Measurements from ENCODE around the gene ETV4.
A peak's percentile ranks its signal among the peaks of the same experiment; 100 is the strongest.
"Not testable (repeated sequence)": the region's sequence is repeated elsewhere in the genome, so short reads cannot be mapped to it uniquely, and the experiment has no call there.

The ETV4 gene

DNA sequence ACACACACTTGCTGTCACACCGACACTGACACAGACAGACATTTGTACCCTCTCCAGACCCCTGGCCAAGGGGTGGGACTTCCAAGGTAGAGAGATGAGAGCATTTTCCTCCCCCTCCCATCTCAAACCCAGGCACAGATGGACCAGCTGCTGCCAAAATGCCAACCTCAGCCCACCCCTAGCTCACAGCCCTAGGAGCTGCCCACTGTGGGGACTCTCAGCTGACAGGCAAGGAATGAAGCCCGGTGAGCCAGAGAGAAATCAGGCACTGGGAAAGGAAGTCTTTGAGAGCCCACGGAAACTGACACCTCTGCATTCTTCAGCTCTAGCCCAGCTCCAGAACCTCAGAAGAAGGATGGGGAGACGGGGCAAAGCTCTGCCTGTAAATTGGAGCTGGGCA, 2.8 kb downstream of the ETV4 start:
- DNase-seq = no peak

DNA sequence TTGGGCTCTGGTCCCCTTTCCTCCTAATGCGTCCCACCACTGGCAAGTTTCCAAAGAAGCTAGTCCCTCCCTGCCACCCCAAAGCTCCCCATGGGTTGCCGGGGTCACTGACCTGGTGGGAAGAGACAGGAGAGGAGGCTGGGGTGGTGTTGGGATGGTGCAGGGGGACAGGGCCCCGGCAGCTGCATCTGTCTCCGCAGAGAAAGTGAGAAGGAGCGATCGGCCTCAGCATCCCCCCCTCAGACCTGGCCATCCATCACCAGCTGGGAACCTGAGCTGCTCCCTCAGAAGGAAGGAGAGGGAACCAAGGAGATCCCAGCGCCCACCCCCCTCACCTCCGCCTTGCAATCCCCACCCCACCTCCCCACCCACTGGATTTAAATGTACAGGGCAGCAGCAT, 3.3 kb downstream of the ETV4 start:
- no peak for DNase-seq

DNA sequence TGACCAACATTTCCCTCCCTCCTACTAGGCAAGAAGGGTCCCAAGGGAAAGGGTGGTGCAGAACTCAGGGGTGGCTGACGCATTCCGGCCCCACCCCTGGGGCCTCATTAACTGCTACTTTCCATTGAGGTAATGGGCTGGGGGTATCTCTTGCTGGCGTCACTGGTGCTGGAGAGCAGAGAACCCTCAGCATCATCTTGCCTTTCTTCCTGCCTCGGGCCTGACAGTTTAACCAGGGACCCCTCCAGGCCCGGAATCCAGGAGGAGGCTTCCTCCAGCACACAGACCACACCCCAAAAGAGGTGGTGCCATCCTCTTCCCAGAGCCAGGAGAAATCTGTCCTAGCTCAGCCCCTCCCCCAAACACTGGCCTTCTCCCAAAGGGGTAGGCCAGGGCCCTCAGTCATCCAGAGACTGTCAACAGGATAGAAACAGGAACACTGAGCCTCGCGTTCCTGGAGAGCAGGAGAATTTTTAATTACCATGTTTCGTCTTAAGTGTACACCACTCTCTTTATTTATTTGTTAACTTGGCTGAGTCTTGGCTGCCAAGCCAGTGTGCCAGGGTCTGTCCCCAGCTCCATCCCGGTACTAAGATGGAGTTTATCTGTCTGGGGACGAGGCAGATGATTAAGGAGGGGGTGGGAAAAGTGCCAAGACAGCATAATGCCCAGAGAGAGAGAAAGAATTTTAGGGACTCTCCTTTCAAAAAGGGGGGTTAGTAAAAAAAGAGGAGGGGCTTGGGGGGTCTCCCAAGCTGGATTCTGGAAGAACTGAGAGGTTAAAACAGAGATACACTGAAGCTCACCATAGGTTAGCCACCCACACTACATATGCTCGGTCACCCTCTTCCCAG, 5.1 kb downstream of the ETV4 start:
- no peak for DNase-seq

DNA sequence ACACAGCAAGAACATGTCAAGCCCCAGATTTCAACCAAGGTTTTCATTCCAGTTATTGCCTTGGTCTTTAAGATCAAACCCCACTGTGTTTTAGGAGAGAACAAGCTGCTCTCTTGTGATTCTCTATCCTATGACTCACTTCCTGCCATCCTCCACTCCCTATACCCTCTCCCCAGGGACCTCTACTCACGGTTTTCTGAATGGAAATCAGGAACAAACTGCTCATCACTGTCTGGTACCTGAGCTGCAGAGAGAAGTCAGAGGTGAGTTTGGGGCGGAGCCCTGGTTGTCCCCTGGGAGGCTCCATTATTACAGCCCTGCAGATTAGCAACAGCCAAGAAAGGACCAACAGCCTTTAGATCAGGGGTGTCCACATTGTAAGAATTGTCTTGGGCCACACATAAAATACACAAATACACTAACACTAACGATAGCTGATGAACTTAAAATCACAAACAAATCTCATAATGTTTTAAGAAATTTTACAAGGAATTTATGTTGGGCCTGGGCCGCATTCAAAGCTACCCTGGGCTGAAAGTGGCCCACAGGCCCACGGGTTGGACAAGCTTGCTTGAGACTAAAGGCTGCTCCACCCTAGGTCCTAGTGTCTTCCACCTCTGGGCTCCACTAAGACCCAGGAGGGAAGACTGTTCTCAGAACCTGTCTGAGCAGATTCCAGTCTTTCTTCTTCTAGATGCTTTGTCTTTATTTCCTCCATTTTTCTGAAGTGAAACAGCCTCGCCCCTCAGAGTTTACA, 9.7 kb downstream of the ETV4 start:
- DNase-seq = peak; percentile 73

DNA sequence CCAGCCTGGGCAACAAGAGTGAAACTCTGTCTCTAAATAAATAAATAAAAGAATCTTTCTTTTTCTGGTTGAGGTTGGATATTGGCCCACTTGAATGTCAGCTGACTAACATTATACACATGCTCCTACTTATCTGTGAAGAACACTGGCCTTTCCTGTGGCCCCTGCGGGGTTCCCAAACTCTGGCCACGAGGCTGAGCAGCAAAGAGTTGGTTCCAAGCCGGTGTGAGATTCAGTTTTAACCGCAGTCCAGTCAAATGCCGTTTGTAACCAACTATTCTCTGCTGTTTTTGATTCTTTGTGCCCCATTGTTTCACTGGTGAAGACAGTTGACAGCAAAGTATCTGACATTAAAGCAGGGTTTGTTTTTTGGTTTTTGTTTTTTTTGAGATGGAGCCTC, 11.2 kb downstream of the ETV4 start:
- no peak for DNase-seq

DNA sequence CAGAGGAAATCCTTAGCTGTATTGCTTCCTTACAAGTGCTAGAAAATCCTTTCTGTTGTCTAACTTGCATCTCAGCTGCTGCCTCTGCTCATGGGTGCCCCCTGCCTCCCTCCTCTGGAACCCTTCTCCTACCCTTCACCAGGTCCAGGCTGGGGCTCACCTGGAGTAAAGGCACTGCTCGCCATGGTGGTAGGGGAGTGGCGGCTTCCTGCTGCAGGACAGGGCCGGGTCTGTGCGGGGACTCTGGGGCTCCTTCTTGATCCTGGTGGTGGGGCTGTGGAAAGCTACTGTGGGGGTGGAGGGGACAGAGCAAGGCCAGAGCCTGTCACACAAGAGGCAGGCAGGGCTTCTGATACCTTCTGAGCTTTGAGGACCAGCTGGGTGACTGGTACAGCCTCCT, 12.4 kb downstream of the ETV4 start:
- no peak for DNase-seq

DNA sequence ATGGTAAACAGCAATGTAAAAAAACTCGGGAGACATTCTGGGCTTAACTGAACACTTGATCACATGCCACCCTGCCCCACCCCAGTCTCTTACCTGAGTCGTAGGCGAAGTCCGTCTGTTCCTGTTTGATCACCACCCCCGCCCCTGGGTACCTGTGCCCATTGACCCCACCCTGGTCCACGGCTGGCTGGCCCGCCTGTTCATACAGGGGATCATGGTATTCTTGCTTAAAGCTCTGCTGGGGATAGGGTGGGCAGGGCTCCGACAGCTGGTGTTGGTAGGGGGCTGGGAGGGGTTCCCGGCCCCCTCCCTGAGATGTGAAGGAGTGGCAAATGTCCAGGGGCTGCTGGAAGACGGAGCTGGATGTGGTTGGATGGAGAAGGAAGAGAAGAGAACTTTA, 13.6 kb downstream of the ETV4 start:
- no peak for DNase-seq

DNA sequence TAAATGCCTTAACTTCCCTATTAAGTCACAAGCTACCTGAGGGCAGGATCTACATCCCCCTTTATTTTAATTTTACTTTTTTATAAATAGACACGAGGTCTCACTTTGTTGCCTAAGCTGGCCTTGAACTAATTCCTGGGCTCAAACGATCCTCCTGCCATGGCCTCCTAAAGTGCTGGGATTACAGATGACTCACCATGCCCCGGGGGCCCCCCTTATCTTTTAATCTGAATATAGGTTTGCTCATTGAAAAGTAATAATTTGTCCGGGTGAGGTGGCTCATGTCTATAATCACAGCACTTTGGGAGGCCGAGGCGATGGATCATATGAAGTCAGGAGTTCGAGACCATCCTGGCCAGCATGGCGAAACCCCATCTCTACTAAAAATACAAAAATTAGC, 14.2 kb downstream of the ETV4 start:
- no peak for DNase-seq

DNA sequence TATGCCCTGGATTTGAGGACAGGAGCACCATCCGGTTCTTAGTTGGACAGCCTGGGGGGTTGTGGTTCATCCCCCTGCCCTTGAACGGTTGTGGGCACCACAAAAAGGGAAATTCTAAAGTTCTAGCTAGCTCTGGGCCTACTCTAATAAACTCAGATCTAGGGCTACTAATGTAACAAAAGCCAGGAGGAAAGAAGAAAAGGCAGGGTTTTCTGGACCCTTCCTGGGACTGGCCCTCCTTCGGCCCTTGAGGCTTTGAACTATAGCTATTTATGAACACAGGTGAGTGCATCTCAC, 15.1 kb downstream of the ETV4 start:
- no peak for DNase-seq

DNA sequence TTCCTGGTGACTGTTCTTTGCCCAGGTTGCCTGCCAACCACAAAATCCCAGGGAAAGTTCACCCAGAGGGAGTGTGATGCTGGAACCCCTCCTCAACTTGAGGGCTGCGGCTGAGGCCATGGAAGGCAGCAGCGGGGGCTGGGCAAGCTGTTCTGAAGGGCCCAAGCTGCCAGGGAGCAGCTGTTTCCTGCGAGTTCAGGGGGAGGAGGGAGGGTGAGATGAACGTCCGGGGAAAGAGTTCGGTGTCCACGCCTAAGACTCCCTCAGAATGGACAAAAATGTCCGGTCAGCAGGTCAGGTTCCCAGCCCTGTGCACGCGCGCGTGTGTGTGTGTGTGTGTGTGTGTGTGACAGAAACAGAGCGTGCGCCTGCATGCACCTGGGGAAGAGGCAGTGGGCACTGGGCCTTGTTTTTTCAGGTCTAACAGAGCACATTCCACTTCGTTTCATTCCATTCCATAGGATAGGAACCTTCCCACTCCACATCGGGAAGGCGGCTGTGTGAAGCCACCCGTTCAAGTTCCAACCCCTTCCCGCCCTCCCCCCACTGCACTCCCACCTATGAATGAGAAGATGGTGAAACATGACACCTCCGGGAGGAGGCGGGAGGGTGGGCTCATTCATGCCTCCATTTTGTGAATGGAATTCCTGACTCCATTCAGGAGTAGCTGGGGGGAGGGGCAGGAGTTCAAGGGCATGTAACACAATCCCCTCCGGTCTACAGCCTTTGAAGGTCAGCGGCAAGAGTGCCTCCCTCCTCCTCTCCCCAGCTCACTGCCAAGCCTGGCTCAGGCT, 15.7 kb downstream of the ETV4 start:
- DNase-seq = peak; percentile 93

DNA sequence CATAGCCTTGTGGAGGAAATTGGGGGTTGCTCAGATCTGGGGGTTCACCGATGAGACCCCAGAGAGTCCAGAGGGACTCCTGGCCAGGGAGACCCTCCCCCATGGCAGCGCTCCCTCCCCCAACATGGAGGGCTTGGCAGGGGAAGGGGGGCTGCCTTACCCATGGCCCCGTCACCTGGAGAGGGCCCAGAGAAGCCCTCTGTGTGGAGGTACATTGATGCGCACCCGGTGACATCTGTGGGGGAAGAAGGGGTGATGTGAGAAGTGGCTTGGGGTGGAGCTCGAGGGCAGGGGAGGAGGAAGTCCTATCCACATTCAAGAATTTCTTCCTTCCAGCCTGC, 16.2 kb downstream of the ETV4 start:
- DNase-seq = no peak

DNA sequence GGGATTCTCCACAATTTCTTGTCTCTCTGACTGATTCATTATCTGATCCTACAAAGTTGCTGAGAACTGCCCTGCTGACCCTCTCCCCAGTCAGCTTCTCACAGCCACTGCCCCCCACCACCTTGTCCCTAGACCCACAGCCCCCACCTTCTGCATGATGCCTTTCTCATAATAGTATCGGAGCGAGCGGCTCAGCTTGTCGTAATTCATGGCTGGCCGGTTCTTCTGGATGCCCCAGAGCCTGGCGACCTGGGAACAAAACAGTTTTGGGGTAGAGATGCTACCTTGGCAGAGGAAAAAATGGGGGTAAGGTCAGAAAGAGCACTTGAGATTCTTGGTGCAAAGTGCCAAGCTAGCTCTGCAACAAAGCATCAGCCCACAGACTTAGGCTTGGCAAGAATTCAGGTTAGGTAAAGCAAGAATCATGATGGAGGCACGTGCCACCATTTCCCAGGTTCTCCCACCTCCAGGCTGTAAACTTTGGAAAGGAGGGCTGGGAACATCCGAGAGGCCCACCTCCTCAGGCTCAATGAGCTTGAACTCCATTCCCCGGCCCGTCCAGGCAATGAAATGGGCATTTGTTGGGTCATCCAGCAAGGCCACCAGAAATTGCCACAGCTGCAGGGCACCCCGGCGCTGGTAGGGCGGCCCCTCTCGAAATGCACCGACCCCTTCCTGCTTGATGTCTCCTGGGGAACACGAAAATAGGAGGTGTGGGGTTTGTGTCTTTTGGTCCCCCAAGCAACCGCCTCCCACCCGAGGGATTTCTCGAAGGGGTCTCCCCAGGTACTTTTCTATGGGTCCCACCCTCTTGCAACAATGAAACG, 16.9 kb downstream of the ETV4 start:
- DNase-seq = no peak

DNA sequence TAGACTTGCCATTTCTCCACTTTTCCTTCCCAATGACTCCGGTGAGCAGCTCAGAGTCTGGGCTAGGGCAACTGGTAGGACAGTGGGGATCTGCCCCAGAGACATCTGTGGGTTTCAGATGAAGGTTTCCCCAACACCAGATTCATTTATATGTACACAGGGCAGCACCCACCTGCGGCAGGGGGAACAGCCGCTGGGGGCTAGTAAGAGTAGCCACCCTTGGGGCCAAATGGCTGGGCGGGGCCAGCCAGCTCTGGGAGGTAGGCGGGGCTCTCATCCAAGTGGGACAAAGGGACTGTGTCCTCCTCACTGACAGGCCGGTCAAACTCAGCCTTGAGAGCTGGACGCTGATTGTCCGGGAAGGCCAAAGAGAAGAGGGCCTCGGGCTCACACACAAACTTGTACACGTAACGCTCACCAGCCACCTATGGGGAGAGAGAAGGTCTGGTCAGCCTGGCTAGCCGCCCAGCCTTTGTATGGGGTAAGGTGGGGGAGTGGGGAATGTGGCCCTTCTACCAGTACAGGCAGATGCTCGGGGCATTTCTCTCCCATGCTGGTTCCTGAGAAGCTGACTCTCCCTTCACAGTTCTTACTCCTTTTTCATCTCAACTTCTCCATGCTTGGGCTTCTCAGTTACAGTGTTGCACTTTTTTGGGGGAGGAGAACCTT, 17.7 kb downstream of the ETV4 start:
- no peak for DNase-seq

DNA sequence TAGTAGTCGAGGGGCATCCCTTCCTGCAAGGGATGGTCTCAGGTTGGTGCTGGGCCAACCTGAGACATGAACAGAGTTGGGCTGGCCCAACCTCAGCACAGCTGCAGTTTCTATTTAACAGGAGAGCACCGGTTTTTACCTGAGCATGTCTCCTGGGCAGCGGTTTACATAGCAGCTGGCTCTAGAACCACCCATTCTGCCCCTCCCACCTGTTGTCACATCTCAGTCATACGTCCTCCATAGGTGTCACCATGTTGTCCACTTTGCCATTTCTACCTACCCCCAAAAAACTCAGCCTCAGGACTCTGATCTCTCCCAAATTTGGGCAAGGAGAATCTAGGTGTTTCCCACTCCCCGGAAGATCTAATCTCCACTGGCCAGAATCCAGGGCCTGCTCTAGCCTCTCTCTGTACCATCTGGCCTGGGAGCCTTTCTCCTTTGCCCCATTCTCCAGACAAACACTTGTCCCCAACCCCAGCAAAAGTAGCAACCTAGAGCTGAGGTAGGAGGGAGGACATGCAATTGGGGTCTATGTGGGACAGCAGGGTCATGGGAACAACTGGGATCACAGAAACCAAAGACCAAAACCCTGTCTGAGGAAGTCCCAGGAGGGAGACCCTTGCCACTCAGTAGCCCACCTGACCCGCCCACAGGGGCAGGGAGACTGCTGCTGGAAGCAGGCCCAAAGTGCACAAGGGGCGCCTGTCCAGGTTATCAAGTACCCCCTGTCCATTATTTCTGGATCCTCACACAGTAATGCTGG, 19.1 kb downstream of the ETV4 start:
- no peak for DNase-seq

DNA sequence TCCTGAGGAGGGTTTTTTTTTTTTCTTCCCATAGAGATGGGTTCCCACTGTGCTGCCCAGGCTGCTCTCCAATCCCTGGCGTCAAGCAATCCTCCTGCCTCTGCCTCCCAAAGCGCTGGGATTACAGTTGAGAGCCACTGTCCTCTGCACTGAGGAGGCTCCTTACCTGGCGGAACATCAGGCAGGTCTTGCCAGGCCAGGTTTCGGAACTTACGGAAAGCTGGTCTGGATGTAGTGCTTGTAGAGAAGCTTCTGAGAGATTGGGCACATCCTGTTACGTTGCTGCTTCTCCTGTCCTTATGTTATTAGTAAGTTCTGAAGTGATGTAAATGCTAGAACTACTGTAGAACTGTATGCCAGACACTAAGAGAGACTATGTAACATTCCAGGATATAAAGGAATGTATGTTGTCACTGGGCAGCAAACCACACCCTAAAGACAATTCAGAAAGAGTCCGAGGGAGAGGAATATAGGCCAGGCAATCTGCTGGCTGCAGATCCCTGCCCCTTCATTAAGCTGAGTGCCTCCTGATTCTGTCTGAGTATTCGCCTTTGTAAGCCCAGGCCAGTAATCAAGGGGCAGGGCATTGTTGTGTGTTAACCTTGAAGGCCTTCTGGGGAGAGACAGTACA, 21.1 kb downstream of the ETV4 start:
- DNase-seq = no peak

DNA sequence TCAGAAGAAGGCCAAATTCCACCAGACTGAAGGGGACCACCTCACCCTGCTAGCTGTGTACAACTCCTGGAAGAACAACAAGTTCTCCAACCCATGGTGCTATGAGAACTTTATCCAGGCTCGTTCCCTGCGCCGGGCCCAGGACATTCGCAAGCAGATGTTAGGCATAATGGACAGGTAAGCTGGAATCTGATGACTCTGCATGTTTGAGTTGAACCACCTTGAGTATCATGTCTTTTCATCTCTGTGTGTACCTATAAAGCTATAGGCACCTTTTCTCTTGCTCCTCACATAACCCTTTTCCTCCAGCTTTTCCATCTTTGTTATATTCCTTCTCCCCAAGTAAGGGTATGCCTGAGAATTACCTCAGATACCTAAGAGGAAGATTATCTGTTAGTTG, 24.8 kb downstream of the ETV4 start:
- no peak for DNase-seq

DNA sequence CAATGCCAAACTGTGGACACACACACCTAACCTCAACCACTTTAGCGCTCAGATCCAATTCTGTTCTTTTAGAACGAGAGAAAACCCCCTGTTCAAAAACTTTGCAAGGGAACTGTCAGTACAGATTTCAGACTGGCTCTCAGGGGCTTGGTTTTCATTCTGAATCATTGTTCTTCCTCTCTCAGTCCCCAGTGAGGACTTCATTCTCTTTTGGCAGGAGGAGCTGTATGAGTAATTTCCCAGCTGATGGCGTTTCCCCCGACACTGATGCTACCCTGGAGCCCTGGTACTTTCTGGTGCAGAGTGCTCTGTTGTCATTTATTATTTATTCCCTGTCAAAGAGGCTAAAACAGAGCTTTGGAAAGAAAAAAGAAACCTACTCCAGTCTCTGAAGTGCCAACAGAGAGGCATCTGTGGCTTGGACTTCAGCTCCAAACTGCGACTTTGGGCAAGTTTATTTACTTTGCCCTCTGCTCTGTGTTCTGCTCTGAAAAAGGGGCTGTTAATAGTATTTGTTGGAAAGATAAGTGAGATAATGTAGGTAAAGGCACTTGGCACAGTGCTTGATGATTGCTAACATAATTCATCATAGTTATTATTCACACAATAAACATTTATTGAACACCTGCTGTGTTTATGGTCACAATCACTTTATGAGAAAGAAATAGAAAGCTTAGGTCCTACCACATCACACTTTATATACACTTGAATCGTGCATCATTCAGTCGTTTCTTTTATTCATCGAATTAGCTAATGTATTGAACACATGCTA, 28.3 kb downstream of the ETV4 start:
- no peak for DNase-seq

DNA sequence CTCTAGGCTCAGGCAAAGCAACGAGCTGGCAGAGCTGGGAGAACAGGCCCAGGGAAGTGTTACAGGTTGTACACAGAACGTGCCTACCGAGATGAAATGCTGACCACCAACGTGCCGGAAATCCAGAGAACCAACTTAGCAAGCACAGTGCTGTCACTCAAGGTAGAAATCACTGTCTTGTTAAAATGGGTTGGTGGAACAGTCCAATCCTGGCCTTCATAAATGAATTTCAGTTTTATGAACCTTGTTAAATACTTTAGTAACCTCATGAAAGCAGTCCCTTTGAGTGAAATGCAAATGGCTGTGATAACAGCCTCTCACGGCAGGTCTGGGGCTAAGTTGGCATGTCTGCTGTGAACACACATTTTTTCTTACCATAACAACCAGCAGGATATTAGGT, 29.0 kb downstream of the ETV4 start:
- DNase-seq = no peak

DNA sequence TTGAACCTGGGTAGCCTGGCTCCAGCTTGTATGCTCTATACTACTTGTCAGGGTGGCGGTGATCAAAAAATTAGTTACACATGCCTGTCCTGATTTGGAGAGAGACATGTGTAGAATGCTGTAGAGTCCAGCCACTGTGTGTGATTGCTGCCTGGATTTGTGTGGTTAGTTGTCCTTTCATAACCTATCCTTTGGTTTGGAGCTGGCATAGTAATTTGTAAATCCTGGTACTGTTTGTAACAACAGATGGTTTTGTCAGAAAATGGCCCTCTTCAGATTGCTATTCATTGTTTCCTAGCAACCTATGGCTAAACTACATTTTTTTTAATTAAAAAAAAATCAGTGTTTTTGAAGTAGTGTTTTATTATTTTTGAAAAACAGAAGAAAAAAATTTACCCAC, 30.5 kb downstream of the ETV4 start:
- DNase-seq = no peak

DNA sequence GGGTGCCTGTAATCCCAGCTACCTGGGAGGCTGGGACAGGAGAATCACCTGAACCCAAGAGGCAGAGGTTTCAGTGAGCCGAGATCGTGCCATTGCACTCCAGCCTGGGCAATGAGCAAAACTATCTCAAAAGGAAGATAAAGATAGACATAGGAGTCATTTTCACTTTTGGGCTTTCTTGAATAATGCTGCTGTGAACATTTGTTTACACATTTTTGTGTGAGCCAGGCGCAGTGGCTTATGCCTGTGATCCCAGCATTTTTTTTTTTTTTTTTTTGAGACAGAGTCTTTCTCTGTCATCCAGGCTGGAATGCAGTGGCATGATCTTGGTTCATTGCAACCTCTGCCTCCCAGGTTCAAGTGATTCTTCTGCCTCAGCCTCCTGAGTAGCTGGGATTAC, 34.9 kb downstream of the ETV4 start:
- DNase-seq = not testable (repeated sequence)

Measured in DMS153 (cell line).